Measurements from ENCODE around the gene SLC22A17. TPM values are rescaled to one million over a fixed set of nuclear protein-coding genes. Genes with fewer than 3 reads are reported as not detected.
A peak's percentile ranks its signal among the peaks of the same experiment; 100 is the strongest.
"Not testable (repeated sequence)": the region's sequence is repeated elsewhere in the genome, so short reads cannot be mapped to it uniquely, and the experiment has no call there.

The SLC22A17 gene
- total RNA-seq, 4 donors from 2014 or later, result 16.1 to 33.0 (median 17.9) TPM

DNA sequence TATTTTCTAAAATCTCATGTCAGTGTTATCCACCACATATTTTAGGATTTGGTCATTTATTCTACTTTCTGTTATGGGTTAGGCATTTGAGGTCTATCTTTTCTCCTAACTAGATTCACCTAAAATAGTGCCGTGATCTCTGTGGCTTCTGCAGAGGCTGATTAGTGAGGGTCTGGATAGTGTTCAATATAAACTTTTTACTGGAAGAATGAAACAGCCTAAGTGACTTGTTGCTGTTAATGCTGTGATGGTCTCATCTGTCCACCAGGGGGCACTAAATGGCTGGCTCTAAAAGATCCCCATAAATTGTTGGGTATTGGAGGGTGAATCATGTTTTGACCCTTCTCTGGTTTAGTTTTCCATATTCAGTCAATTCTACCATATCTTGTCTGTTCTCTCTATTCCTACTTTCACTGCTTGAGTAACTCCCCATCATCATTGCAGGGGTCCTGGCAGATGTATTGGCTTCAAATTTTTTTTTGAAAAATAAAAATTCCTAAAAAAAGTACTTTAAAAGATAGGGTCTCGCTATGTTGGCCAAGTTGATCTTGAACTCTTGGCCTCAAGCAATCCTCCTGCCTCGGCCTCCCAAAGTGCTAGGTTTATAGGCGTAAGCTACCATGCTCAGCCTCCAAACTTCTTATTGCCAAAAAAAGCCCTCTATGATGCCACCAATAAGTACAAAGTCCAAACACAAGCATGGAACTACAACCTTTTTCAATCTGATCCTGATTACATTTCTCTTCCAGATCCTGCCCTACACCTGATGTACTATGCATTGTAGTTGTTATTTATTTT, 24.5 kb downstream of the SLC22A17 start:
- DNase-seq (ENCODE audit: low spot score in 2 of 2), result peak; percentile 65 to 91
- H3K4me3 ChIP-seq (ENCODE audit: low read depth, poor library complexity, severe bottlenecking), result no peak overlapping the region
- intact Hi-C loops (cut with DNase I; ENCODE audit: low total_unique reads), result loop anchor here (5.0 to 10.0 kb wide), 2 partner anchors 54 to 147 kb away; no protein-coding TSS in a partner anchor
- TF ChIP-seq CTCF (IDR thresholded peaks at IDR 0.05) (peak in 1 of 3 donors; percentile 70), POLR2A (IDR thresholded peaks at IDR 0.05) (no peak)
- 38 to 43% methylated on average over 4 of the region's 4 CpGs for WGBS, 2 donors

- intact Hi-C loops (cut with DNase I; ENCODE audit: low total_unique reads), result loop anchor here (5.0 to 10.0 kb wide), 2 partner anchors 56 to 148 kb away; no protein-coding TSS in a partner anchor
- peak in 1 of 2 donors; percentile 53 for DNase-seq (ENCODE audit: low spot score in 2 of 2)
- TF ChIP-seq POLR2A (IDR thresholded peaks at IDR 0.05) (no peak), CTCF (IDR thresholded peaks at IDR 0.05) (no peak)
- H3K4me3 ChIP-seq (ENCODE audit: low read depth, poor library complexity, severe bottlenecking), result no peak overlapping the region
- 74 to 76% methylated on average over 13 of the region's 13 CpGs for WGBS, 2 donors
Measured at GRCh38 chr14:23326491-23327332, 26.0 kb downstream of the SLC22A17 start.

GRCh38 chr14:23325746-23326145, 26.9 kb downstream of the SLC22A17 start:
- DNase-seq (ENCODE audit: low spot score in 2 of 2); H3K4me3 ChIP-seq (ENCODE audit: low read depth, poor library complexity, severe bottlenecking): not testable (repeated sequence)
- 90 to 91% methylated on average over 5 of the region's 5 CpGs for WGBS, 2 donors
- intact Hi-C loops (cut with DNase I; ENCODE audit: low total_unique reads), result loop anchor here (5.0 to 10.0 kb wide), 2 partner anchors 57 to 149 kb away; no protein-coding TSS in a partner anchor

- intact Hi-C loops (cut with DNase I; ENCODE audit: low total_unique reads), result loop anchor here (5.0 to 10.0 kb wide), 2 partner anchors 57 to 150 kb away; no protein-coding TSS in a partner anchor
- TF ChIP-seq CTCF (IDR thresholded peaks at IDR 0.05) (no peak), POLR2A (IDR thresholded peaks at IDR 0.05) (no peak)
- H3K4me3 ChIP-seq (ENCODE audit: low read depth, poor library complexity, severe bottlenecking), result no peak overlapping the region
- 81 to 87% methylated on average over 7 of the region's 7 CpGs for whole genome bisulfite sequencing, 2 donors
- DNase-seq (ENCODE audit: low spot score in 2 of 2), result peak in 1 of 2 donors; percentile 65
Measured at GRCh38 chr14:23324993-23325392, 27.7 kb downstream of the SLC22A17 start.

GRCh38 chr14:23324455-23324846, 28.2 kb downstream of the SLC22A17 start:
- WGBS, 2 donors, result 78 to 79% methylated on average over 2 of the region's 2 CpGs
- intact Hi-C loops (cut with DNase I; ENCODE audit: low total_unique reads), result loop anchor here (10.0 kb wide), 1 partner anchor 150 kb away; no protein-coding TSS in a partner anchor
- no peak for TF ChIP-seq CTCF (IDR thresholded peaks at IDR 0.05)
- TF ChIP-seq POLR2A (IDR thresholded peaks at IDR 0.05), result no peak
- no peak for DNase-seq (ENCODE audit: low spot score in 2 of 2)
- no peak overlapping the region for H3K4me3 ChIP-seq (ENCODE audit: low read depth, poor library complexity, severe bottlenecking)

Measured in lower leg skin (tissue), 4 donors.